H9 (cell line): ENCODE results near the gene HLA-DQB1. TPM values are rescaled to one million over a fixed set of nuclear protein-coding genes. Genes with fewer than 3 reads are reported as not detected.

Experiments
- DNase-seq: peaks from one replicate; pipeline ENCODE4 v3.0.0-alpha.2; 2017
- H2AFZ ChIP-seq: one replicate; pipeline ENCODE4 v1.6.1; 2013; ENCODE audit warnings: mild to moderate bottlenecking, low read length, control low read depth, moderate library complexity
- H2AK5ac ChIP-seq: 2 replicates; pipeline ENCODE4 v1.6.1; 2013; ENCODE audit warnings: low read length, control low read depth, mixed read lengths; ENCODE audit not compliant: insufficient read length
- H2BK120ac ChIP-seq: one replicate; pipeline ENCODE4 v1.6.1; 2013; ENCODE audit warnings: low read depth, mild to moderate bottlenecking, low read length, control low read depth, inconsistent platforms; ENCODE audit not compliant: poor library complexity, severe bottlenecking
- H2BK12ac ChIP-seq: 2 replicates; pipeline ENCODE4 v1.6.1; 2013; ENCODE audit warnings: low read length, control low read depth, mixed read lengths, low read depth; ENCODE audit not compliant: insufficient read length
- H2BK15ac ChIP-seq: 2 replicates; pipeline ENCODE4 v1.6.1; 2013; ENCODE audit warnings: low read depth, low read length, control low read depth
- H2BK20ac ChIP-seq: one replicate; pipeline ENCODE4 v1.6.1; 2013; ENCODE audit warnings: low read depth, mild to moderate bottlenecking, low read length, control low read depth, inconsistent platforms; ENCODE audit not compliant: poor library complexity, severe bottlenecking
- H2BK5ac ChIP-seq: 2 replicates; pipeline ENCODE4 v1.6.1; 2013; ENCODE audit warnings: low read length, control low read depth, mixed read lengths; ENCODE audit not compliant: insufficient read length
- H3K14ac ChIP-seq: 2 replicates; pipeline ENCODE4 v1.6.1; 2013; ENCODE audit warnings: low read length, control low read depth; ENCODE audit not compliant: insufficient read depth
- H3K18ac ChIP-seq: 2 replicates; pipeline ENCODE4 v1.6.1; 2013; ENCODE audit warnings: low read depth, mild to moderate bottlenecking, mixed read lengths, low read length, control low read depth; ENCODE audit not compliant: insufficient read length
- H3K23ac ChIP-seq: 2 replicates; pipeline ENCODE4 v1.6.1; 2013; ENCODE audit warnings: low read length, control low read depth, mixed read lengths, low read depth; ENCODE audit not compliant: insufficient read length
- H3K23me2 ChIP-seq: 2 replicates; pipeline ENCODE4 v1.6.1; 2013; ENCODE audit warnings: low read depth, mild to moderate bottlenecking, mixed read lengths, low read length, control low read depth; ENCODE audit not compliant: insufficient read length, poor library complexity, severe bottlenecking
- H3K27ac ChIP-seq: 2 replicates; pipeline ENCODE4 v1.5.1; 2013; ENCODE audit warnings: low read length, control low read depth, mixed read lengths, low read depth; ENCODE audit not compliant: insufficient read length
- H3K27me3 ChIP-seq: 2 replicates; pipeline ENCODE4 v1.6.1; 2013; ENCODE audit warnings: low read length, control low read depth, inconsistent platforms; ENCODE audit not compliant: insufficient read depth
- H3K4ac ChIP-seq: 2 replicates; pipeline ENCODE4 v1.6.1; 2013; ENCODE audit warnings: low read depth, mild to moderate bottlenecking, control low read depth, inconsistent platforms, low read length, moderate library complexity
- H3K4me1 ChIP-seq: 2 replicates; pipeline ENCODE4 v1.6.1; 2013; ENCODE audit warnings: low read length, control low read depth, inconsistent platforms; ENCODE audit not compliant: insufficient read depth
- H3K4me2 ChIP-seq: 2 replicates; pipeline ENCODE4 v1.6.1; 2013; ENCODE audit warnings: low read length, control low read depth, mixed read lengths; ENCODE audit not compliant: insufficient read length, insufficient read depth
- H3K56ac ChIP-seq: 2 replicates; pipeline ENCODE4 v1.6.1; 2013; ENCODE audit warnings: low read depth, mild to moderate bottlenecking, mixed read lengths, low read length, control low read depth; ENCODE audit not compliant: insufficient read length
- H3K79me1 ChIP-seq: 2 replicates; pipeline ENCODE4 v1.6.1; 2013; ENCODE audit warnings: low read depth, mild to moderate bottlenecking, moderate library complexity, low read length, control low read depth, inconsistent platforms; ENCODE audit not compliant: insufficient read depth, poor library complexity, severe bottlenecking
- H3K79me2 ChIP-seq: 2 replicates; pipeline ENCODE4 v1.6.1; 2013; ENCODE audit warnings: low read length, control low read depth, inconsistent platforms; ENCODE audit not compliant: insufficient read depth
- H3K9ac ChIP-seq: 2 replicates; pipeline ENCODE4 v1.6.1; 2013; ENCODE audit warnings: low read length, control low read depth, mixed read lengths; ENCODE audit not compliant: insufficient read length; ENCODE audit errors: extremely low read depth
- H3K9me3 ChIP-seq: one replicate; pipeline ENCODE4 v1.6.1; 2013; ENCODE audit warnings: low read depth, low read length, inconsistent platforms; ENCODE audit not compliant: control insufficient read depth
- H3T11ph ChIP-seq: one replicate; pipeline ENCODE4 v1.6.1; 2013; ENCODE audit warnings: mild to moderate bottlenecking, low read length, control low read depth, inconsistent platforms
- H4K20me1 ChIP-seq: one replicate; pipeline ENCODE4 v1.6.1; 2013; ENCODE audit not compliant: control insufficient read depth, insufficient read length, insufficient read depth
- H4K5ac ChIP-seq: 2 replicates; pipeline ENCODE4 v1.6.1; 2013; ENCODE audit warnings: low read depth, mild to moderate bottlenecking, mixed read lengths, low read length, control low read depth; ENCODE audit not compliant: insufficient read length
- H4K8ac ChIP-seq: replicated peaks from 2 replicates; pipeline ENCODE4 v1.6.1; 2013; ENCODE audit warnings: low read length, control low read depth, mixed read lengths, low read depth; ENCODE audit not compliant: insufficient read length
- H4K91ac ChIP-seq: 2 replicates; pipeline ENCODE4 v1.6.1; 2013; ENCODE audit warnings: low read depth, mild to moderate bottlenecking, moderate library complexity, mixed read lengths, low read length, control low read depth; ENCODE audit not compliant: insufficient read length
- H3K27ac Mint-ChIP-seq, 3 experiments: 2 replicates in 2 of 3; 3 replicates in 1 of 3; pipeline ENCODE4 v1.8.0; 2020 to 2021; ENCODE audit warnings: mixed read lengths in 3 of 3, mild to moderate bottlenecking in 1 of 3, moderate library complexity in 1 of 3
- H3K27me3 Mint-ChIP-seq: 2 replicates; pipeline ENCODE4 v1.8.0; 2021; ENCODE audit warnings: low read depth, mild to moderate bottlenecking, moderate library complexity, mixed read lengths
- H3K36me3 Mint-ChIP-seq, 3 experiments: 2 replicates in 2 of 3; 3 replicates in 1 of 3; pipeline ENCODE4 v1.8.0; 2020 to 2021; ENCODE audit warnings: low read depth in 3 of 3, mixed read lengths in 3 of 3; ENCODE audit not compliant: insufficient read depth in 1 of 3
- H3K4me1 Mint-ChIP-seq, 2 experiments: 2 replicates each; pipeline ENCODE4 v1.8.0; 2020; ENCODE audit warnings: mixed read lengths in 2 of 2
- H3K4me3 Mint-ChIP-seq, 2 experiments: 2 replicates in 1 of 2; 3 replicates in 1 of 2; pipeline ENCODE4 v1.8.0; 2020 to 2021; ENCODE audit warnings: mild to moderate bottlenecking in 2 of 2, mixed read lengths in 2 of 2, moderate library complexity in 1 of 2
- H3K9me3 Mint-ChIP-seq, 2 experiments: 2 replicates in 1 of 2; 3 replicates in 1 of 2; pipeline ENCODE4 v1.8.0; 2020; ENCODE audit warnings: mild to moderate bottlenecking in 2 of 2, mixed read lengths in 2 of 2, moderate library complexity in 1 of 2
- CTCF ChIP-seq: fragments of 200-600 bp; sonication (generic); conservative IDR thresholded peaks from 3 replicates; pipeline ENCODE4 v1.8.0; 2021; ENCODE audit warnings: antibody characterized with exemption, mild to moderate bottlenecking
- WGBS: extraction: QIAGEN DNeasy Blood & Tissue Kit; methylation state at CpG from one replicate; pipeline ENCODE4 v1.1.7; 2013; ENCODE audit warnings: missing lambda C conversion rate, low lambda C conversion rate, mixed read lengths; ENCODE audit not compliant: insufficient read length; ENCODE audit errors: extremely low coverage; 5-methylcytosine and 5-hydroxymethylcytosine counted together
- total RNA-seq: library from RNA; stranded (reverse); gene quantifications from 2 replicates; pipeline ENCODE4 v1.2.1, GENCODE V29; 2021

HLA-DQB1 gene
- total RNA-seq, 1 experiment from 2014 or later, result 41.0 TPM

- Histone ChIP-seq H2BK5ac (no peak overlapping the region), H4K91ac (no peak overlapping the region), H3K14ac (no peak overlapping the region), H3K27ac (no peak overlapping the region), H2BK12ac (peak overlapping the region; percentile 10), H3K9ac (no peak overlapping the region), H4K8ac (no peak overlapping the region), H2BK120ac (no peak overlapping the region), H3K9me3 (no peaks in the 10 kb centered on the region), H3K23me2 (no peaks in the 10 kb centered on the region), H4K5ac (no peak overlapping the region), H3K23ac (no peak overlapping the region), H3T11ph (peak overlapping the region; percentile 48), H2BK20ac (peak overlapping the region; percentile 34), H3K27me3 (no peaks in the 10 kb centered on the region), H3K79me1 (no peaks in the 10 kb centered on the region), H3K18ac (peak overlapping the region; percentile 42), H3K4me1 (peaks cover 2% of the 10 kb centered on the region; the same call in 1 of the 2 replicates), H3K4me2 (no peak overlapping the region), H4K20me1 (no peaks in the 10 kb centered on the region), H3K79me2 (no peaks in the 10 kb centered on the region), H2AK5ac (no peak overlapping the region), H3K56ac (no peak overlapping the region), H2AFZ (no peak overlapping the region), H2BK15ac (no peak overlapping the region), H3K4ac (no peak overlapping the region)
- no peak for DNase-seq
- Mint-ChIP-seq H3K4me3 (no peak overlapping the region), H3K9me3 (no peaks in the 10 kb centered on the region), H3K27ac (peak overlapping the region in 1 of 3 experiments; percentile 19; a peak in 1 of 7 replicates), H3K27me3 (no peaks in the 10 kb centered on the region), H3K36me3 (no peaks in the 10 kb centered on the region), H3K4me1 (peaks cover 6 to 13% of the 10 kb centered on the region in 2 experiments)
- no peak for TF ChIP-seq CTCF
- no CpG with 5 or more reads among the region's 3 CpGs for whole genome bisulfite sequencing
Observed at GRCh38 chr6:32610682-32611296, 55.7 kb downstream of the HLA-DQB1 start.
